MM.1S (cell line): ENCODE measurements around the gene FBXO40.

Source experiments
- DNase-seq: peaks from one replicate; pipeline ENCODE4 v3.0.0-alpha.2; 2015
- H2AFZ ChIP-seq: fragments of 300-600 bp; sonication (generic); 2 replicates; pipeline ENCODE4 v1.6.0; 2016; ENCODE audit warnings: antibody characterized with exemption, low read length
- H3F3A ChIP-seq: fragments of 300-600 bp; sonication (generic); 2 replicates; pipeline ENCODE4 v1.6.1; 2016; ENCODE audit warnings: mild to moderate bottlenecking, antibody characterized with exemption, low read length, moderate library complexity, mixed read lengths; ENCODE audit not compliant: insufficient read depth
- H3K27ac ChIP-seq: fragments of 300-600 bp; sonication (generic); 2 replicates; pipeline ENCODE4 v1.5.1; 2016; ENCODE audit warnings: mild to moderate bottlenecking, low read length
- H3K27me3 ChIP-seq: fragments of 300-600 bp; sonication (generic); replicated peaks from 2 replicates; pipeline ENCODE4 v1.6.0; 2016; ENCODE audit warnings: low read length; ENCODE audit not compliant: insufficient read depth
- H3K36me3 ChIP-seq: fragments of 300-600 bp; sonication (generic); replicated peaks from 2 replicates; pipeline ENCODE4 v1.6.1; 2016; ENCODE audit warnings: mild to moderate bottlenecking, low read length, mixed read lengths; ENCODE audit not compliant: insufficient read depth
- H3K4me1 ChIP-seq: fragments of 300-600 bp; sonication (generic); 2 replicates; pipeline ENCODE4 v1.6.1; 2016; ENCODE audit warnings: low read length, mixed read lengths
- H3K4me2 ChIP-seq: fragments of 300-600 bp; sonication (generic); 2 replicates; pipeline ENCODE4 v1.6.0; 2016; ENCODE audit warnings: low read depth, low read length
- H3K4me3 ChIP-seq: fragments of 300-600 bp; sonication (generic); 2 replicates; pipeline ENCODE4 v1.5.1; 2016; ENCODE audit warnings: low read length, mixed read lengths
- H3K79me2 ChIP-seq: fragments of 300-600 bp; sonication (generic); 2 replicates; pipeline ENCODE4 v1.6.1; 2016; ENCODE audit warnings: mixed run types, low read length, mixed read lengths
- H3K9ac ChIP-seq: fragments of 300-600 bp; sonication (generic); 2 replicates; pipeline ENCODE4 v1.6.1; 2016; ENCODE audit warnings: low read length, mixed read lengths
- H3K9me2 ChIP-seq: fragments of 300-600 bp; sonication (generic); replicated peaks from 2 replicates; pipeline ENCODE4 v1.6.1; 2016; ENCODE audit warnings: mild to moderate bottlenecking, low read length, mixed read lengths; ENCODE audit not compliant: insufficient read depth
- H3K9me3 ChIP-seq: fragments of 300-600 bp; sonication (generic); replicated peaks from 2 replicates; pipeline ENCODE4 v1.6.1; 2016; ENCODE audit warnings: mild to moderate bottlenecking, low read length, mixed read lengths; ENCODE audit not compliant: insufficient read depth
- H4K20me1 ChIP-seq: fragments of 300-600 bp; sonication (generic); 2 replicates; pipeline ENCODE4 v1.6.1; 2016; ENCODE audit warnings: mild to moderate bottlenecking, low read length, moderate library complexity, mixed read lengths; ENCODE audit not compliant: insufficient read depth
- EZH2 ChIP-seq: fragments of 300-600 bp; sonication (generic); optimal IDR thresholded peaks from 2 replicates; pipeline ENCODE3; 2017; ENCODE audit warnings: low read depth, mild to moderate bottlenecking, antibody characterized with exemption, low read length, mixed read lengths
- EZH2phosphoT487 ChIP-seq: fragments of 300-600 bp; sonication (generic); IDR thresholded peaks from 2 replicates; pipeline ENCODE4 v1.6.1; 2018; ENCODE audit warnings: antibody characterized with exemption, low read length
- TF ChIP-seq, protein P1 (sequence below): fragments of 300-600 bp; sonication (generic); IDR thresholded peaks from 2 replicates; pipeline ENCODE4 v1.5.1; 2016; ENCODE audit warnings: antibody characterized with exemption, low read length, mixed read lengths

Gene FBXO40

DNA sequence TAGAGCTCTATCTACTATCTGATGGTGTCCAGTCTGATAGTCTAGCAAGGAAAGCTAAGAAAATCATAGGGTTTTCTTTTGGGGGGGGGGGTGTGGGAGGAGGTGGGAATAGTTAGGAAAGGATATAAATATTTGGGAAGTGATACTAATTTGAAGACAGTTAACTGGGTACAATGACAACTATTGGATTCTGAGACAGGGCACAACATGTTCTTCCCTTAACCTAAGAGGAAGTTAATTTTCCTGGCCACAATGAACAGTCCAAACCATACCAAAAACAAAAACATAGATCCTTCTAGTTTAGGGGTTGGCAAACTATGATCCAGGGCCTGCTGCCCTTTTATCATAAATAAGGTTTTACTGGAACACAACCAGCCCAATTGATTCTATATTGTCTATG is 77.5 kb downstream of the FBXO40 start:
- Histone ChIP-seq H3K27me3 (no peaks in the 10 kb centered on the region), H3K9ac (no peak overlapping the region), H2AFZ (no peak overlapping the region), H3K4me2 (no peak overlapping the region), H3K4me3 (no peak overlapping the region), H3K36me3 (peaks cover 9% of the 10 kb centered on the region; the same call in 1 of the 2 replicates), H3K9me2 (no peaks in the 10 kb centered on the region), H3K9me3 (no peaks in the 10 kb centered on the region), H3F3A (no peaks in the 10 kb centered on the region), H3K27ac (no peak overlapping the region), H3K79me2 (no peaks in the 10 kb centered on the region), H3K4me1 (no peaks in the 10 kb centered on the region), H4K20me1 (no peaks in the 10 kb centered on the region)
- TF ChIP-seq, protein P1, sequence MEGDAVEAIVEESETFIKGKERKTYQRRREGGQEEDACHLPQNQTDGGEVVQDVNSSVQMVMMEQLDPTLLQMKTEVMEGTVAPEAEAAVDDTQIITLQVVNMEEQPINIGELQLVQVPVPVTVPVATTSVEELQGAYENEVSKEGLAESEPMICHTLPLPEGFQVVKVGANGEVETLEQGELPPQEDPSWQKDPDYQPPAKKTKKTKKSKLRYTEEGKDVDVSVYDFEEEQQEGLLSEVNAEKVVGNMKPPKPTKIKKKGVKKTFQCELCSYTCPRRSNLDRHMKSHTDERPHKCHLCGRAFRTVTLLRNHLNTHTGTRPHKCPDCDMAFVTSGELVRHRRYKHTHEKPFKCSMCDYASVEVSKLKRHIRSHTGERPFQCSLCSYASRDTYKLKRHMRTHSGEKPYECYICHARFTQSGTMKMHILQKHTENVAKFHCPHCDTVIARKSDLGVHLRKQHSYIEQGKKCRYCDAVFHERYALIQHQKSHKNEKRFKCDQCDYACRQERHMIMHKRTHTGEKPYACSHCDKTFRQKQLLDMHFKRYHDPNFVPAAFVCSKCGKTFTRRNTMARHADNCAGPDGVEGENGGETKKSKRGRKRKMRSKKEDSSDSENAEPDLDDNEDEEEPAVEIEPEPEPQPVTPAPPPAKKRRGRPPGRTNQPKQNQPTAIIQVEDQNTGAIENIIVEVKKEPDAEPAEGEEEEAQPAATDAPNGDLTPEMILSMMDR = no peak
- TF ChIP-seq EZH2phosphoT487 (no peak), EZH2 (no peak)
- no peak for DNase-seq

DNA sequence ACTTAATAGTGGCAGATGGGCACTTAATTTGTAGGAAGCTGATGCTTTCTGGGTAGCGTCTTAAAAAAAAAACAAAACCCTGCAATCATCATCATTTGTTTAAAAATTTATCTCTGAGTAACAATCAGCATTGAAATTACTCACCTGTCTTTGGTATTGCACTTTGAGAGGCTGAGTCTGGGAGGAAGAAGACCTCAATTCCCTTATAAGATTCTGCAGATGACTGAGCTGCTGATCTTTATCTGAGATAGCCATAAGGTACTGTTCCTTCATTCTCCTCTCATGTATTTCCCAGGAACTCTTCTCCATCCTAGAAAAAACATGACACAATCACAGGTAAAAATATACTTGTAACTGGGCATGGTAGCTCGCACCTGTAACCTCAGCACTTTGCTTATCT is 84.0 kb downstream of the FBXO40 start:
- no peaks in the 10 kb centered on the region for H3K79me2 ChIP-seq
- no peaks in the 10 kb centered on the region for H3K9me2 ChIP-seq
- TF ChIP-seq EZH2 = no peak
- TF ChIP-seq, protein P1 = no peak
- TF ChIP-seq EZH2phosphoT487 = no peak
- no peak overlapping the region for H3K27ac ChIP-seq
- H2AFZ ChIP-seq = no peak overlapping the region
- no peak overlapping the region for H3K4me3 ChIP-seq
- no peaks in the 10 kb centered on the region for H3K27me3 ChIP-seq
- no peak overlapping the region for H3K9ac ChIP-seq
- H3F3A ChIP-seq = no peaks in the 10 kb centered on the region
- H3K9me3 ChIP-seq = no peaks in the 10 kb centered on the region
- peaks cover 8% of the 10 kb centered on the region for H3K36me3 ChIP-seq
- H3K4me1 ChIP-seq = no peaks in the 10 kb centered on the region
- DNase-seq = no peak
- no peak overlapping the region for H3K4me2 ChIP-seq
- no peaks in the 10 kb centered on the region for H4K20me1 ChIP-seq
